ENCODE results near the gene MBD3.

Gene MBD3

DNA sequence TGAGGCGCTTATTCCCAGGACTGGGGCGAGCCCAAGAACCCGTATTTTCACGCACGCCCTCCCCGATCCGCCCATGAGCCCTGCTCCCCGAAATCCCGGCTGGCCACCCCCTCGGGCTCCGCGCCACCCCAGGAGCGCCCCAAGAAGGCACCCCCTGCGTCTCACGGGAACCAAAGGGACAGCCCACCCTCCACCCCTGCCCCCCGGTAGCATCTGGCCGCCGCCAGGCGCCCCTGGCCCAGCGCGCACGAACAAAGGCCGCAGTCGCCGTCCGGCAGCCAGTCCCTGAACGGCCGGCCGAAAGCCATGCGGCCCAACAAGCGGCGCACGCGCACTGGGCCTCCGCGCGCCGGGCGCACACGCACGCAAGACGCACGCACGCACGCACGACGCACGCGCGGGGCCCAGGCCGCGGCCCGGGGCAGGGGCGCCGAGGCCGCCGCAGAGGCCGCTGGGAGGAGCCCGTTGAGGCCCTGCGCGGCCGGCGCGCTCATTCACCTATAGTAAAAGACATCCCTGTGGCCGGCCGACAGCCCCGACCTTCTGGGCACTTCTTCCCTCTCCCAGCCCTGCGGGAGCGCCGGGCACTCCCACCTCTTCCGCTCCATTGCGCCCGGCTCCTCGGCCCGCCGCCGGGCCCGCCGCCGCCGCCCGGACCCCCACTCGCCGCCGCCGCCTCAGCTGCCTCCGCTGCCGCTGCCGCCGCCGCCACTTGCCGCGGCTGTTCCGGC, 476 bp downstream of the MBD3 start:
- FAIRE-seq = no peak

GRCh38 chr19:1591421-1592023, 1.1 kb downstream of the MBD3 start:
- FAIRE-seq = no peak

- no peak for FAIRE-seq
These were observed 1.8 kb downstream of the MBD3 start for GRCh38 chr19:1590641-1591397.

DNA sequence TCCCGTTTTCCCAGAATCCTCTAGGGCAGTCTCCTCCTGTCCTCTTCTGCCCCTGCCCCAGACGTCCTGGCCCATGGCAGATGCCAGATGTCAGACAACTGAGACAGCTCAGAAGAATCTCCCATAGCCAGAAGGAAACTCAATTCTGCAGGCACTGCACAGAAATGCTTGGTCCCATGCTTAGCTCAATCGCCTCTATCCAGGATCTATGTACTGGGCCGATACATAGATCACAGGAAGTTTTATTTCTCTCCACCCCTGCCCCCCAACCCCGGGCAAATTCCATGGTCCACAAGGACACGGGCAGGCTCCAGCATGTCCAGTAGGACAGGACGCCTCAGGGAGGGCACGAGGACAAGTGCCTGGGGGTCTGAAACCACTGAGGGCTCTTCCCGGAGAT, 4.8 kb downstream of the MBD3 start:
- no peak for FAIRE-seq

GRCh38 chr19:1585243-1585580, 7.5 kb downstream of the MBD3 start:
- no peak for FAIRE-seq

DNA sequence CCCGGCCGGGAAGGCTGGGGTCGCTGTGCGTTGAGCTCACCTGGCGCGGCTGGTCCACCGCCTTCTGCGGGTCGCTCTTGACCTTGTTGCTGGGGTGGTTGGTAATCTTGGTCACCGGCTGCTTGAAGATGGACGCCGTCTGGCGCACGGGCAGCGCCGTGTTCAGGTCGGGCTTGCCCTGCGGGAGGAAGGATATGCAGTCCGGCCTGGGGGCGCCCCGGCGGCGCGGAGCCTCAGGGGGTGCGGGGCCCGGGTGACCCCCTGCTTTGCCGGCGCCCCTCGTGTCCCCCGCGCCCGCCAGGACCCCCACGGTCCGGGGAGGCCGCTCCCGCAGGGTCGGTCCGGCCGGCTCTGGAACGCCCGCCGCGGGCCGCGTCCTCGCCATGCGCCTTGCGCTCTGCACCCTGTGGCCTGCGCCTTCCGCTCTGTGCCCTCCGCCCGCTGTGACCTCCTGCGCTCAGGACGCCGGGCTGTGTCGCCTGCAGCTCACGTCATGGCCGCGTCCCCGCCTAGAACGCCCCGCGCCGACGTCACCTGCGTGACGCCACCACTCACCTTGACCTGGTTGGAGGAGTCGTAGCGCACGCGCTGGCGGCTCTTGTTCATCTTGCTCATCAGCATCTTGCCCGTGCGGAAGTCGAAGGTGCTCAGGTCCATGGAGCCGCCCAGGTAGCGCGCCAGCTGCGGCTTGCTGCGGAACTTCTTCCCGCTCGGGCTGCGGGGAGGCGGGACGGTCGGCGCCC, 8.0 kb downstream of the MBD3 start:
- FAIRE-seq = no peak

GRCh38 chr19:1582201-1582600, 10.5 kb downstream of the MBD3 start:
- FAIRE-seq = no peak

DNA sequence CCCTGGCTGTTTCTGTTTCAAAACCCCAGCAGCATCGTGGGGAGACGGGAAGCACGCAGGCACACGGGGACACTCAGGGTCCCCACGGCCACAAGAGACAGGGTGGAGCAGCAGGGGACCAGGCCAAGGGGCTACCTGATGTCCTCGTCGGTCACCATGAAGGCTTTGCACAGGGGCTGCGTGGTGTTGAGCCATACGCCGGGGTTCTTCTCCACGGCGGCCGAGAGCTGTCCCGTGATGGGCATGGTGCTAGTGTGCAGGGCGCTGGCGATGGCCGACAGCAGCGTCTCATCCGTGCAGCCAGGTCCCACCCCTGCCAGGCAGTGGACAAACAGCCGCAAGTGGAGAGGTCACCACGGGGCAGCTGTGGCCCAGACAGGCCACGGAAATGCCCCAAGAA, 11.7 kb downstream of the MBD3 start:
- FAIRE-seq = no peak

DNA sequence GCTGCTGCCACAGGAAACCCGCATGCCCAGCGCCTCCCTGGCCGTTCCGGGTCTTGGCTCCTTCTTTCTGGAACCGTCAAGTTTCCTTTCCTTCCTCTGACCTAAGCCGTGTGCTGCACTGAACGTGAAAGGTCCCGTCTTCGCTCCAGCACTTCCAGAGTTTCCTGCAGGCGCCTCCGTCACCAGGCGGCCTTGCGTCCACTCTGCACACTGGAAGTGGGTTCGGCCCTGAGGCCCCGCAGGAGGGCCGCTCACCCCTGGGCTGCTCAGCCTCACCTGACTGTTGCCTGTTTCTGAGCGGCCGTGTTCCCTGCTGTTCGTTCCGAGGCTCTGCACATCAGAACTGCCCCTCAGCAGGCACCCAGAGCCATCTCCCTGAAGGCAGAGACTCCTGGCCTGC, 12.3 kb downstream of the MBD3 start:
- no peak for FAIRE-seq

DNA sequence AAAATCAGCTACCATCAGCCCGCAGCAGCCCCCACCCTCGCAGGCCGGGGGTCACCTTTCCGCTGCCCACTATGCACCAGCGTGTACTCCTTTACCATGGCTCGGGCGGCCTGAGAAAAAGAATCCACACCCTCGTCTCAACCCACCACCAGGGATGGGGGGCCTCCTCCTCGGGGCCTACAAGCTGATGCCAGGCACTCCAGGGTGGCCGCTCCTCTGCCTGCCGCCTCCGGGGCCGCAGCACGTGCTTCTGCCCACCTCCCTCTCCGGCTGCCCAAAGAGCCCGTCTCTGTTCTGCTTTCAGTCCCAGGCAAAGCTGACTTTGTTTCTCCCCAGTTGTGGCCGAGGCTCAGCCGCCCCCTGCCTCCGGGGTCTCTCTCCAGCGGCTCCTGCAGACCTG, 13.4 kb downstream of the MBD3 start:
- no peak for FAIRE-seq

DNA sequence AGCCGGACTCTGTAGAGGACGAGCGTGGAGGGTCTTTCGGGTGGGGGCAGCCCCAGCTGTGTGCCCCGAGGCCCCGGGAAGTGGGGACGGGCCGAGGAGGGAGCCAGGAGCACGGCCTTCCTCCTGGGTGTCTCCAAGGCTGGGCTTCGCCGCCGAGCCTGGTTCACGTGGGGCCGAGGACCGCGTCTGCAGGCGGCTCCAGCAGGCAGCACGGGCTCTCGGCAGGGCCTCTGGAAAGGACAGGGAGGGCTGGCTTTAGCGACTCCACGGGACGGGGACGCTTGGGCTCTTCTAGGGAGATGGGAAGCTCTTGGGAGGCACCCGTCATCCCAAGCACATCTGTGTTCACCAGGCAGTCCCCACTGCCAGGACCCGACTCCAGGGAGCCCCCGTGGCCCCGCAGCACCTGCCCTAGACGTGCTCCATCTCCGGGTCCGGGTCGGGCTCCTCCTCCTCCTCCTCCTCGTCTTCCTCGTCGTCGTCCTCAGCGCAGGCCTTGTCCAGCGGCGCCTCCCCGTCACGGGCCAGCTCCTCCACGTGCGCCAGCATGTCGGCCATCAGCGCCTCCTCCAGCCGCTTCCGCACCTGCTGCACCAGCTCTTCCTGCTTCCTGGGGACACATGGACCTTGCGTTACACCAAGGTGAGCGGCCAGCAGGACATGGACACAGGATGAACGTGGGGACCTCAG, 14.6 kb downstream of the MBD3 start:
- no peak for FAIRE-seq

- FAIRE-seq = no peak
These were observed 15.4 kb downstream of the MBD3 start for GRCh38 chr19:1577090-1577928.

DNA sequence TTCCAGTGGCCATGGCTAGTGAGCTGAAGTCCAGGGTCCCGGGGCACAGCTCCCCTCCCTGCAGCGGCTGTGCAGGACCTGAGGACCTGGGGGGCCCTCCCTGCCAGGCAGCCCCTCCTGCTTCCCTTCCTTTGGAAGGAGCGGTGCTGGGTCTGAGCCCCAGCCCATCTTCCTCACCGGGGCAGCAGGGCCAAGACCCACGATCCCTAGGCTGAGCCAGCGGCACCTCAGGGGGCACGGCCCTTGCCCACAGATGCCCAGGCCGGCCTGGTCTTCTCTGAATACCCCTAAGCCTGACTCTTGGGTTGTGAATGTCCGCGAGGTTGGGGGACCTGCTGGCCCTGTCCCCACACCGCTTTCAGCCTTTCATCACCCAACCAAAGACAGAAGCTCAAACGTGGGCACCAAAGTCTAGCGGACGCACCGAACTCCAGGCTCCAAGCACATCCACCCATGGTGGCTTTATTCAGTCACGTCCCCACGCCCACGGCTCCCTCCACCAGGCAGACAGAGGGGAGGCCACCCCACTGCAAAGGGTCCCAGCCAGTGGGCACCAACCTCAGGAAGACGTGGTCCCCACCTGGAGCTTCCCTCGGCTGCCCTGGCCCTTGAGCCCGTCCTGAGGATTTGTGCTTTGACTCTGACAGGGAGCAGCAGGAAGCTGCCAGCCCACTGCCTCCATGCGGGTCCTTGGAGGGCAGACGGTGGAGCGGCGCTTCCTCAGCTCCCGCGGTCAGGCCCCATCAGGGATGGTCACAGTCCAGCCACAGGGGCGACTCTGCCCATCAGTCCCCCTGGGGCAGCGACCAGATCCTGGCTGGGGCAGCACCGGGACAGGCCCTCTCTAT, 16.2 kb downstream of the MBD3 start:
- no peak for FAIRE-seq

- no peak for FAIRE-seq
These were observed 17.1 kb downstream of the MBD3 start for GRCh38 chr19:1575323-1576241.

DNA sequence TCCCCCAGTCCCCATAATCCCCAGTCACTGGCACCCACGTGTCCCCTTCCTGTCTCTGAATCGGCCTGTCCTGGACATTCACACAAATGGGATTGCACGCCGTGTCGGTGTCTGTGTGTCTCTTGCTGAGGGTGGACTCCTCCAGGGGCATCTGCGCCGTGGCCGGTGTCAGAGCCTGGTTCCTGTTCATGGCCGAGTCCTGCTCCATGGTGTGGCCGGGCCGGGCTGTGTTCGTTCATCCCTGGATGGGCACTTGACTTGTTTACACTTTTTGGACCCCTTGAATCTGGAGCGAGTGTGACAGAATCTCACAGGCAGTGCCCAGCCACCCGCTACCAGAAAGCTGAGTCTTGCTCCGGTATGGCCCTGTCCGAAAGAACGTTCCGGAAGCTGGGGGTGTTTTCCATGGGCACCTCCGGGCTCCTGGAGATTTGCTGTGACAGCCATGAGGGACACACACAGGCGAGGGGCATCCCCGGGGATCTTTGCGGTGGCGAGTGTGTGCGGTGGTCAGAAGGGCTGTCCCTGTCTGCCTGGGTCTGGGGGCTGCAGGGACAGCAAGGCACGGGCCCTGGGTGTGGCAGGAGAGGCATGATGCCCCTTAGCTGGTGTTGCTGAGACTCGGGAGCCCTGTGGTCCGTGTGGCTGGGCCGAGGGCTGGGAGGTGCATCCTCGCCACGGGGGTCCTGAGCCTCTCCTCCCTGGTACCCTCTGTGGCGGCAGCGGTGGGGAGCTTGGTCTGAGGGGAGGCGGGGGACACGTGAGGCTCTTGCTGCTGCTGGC, 18.1 kb downstream of the MBD3 start:
- no peak for FAIRE-seq

- FAIRE-seq = no peak
These were observed 19.9 kb downstream of the MBD3 start for GRCh38 chr19:1572795-1573194.

DNA sequence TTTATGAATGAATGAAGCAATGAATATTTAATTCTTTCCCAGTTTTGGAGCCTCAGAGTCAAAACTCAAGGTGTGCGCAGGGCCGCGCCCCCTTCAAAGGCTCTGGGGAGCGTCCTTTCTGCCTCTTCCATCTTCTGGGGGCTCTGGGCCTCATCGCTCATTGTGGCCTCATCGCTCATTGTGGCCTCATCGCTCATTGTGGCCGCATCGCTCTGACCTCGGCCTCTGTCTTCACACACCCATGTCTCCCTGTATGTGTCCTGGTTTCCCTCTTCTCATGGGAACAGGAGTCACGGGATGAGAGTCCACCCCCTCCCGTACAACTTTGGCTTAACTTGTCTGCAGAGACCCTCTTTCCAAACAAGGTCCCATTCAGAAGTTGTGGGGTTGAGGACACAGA, 21.3 kb downstream of the MBD3 start:
- FAIRE-seq = no peak

DNA sequence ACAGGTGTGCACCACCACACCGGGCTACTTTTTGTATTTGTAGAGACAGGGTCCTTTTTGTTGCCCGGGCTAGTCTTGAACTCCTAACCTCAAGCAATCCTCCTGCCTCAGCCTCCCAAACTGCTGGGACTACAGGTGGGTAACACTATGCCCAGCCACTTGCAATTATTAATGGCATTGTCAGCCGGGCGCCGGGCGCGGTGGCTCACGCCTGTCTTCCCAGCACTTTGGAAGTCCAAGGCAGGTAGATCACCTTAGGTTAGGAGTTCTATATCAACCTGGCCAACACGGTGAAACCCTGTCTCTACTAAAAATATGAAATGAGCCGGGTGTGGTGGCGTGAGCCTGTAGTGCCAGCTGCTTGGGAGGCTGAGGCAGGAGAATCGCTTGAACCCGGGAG, 21.8 kb downstream of the MBD3 start:
- FAIRE-seq = no peak

DNA sequence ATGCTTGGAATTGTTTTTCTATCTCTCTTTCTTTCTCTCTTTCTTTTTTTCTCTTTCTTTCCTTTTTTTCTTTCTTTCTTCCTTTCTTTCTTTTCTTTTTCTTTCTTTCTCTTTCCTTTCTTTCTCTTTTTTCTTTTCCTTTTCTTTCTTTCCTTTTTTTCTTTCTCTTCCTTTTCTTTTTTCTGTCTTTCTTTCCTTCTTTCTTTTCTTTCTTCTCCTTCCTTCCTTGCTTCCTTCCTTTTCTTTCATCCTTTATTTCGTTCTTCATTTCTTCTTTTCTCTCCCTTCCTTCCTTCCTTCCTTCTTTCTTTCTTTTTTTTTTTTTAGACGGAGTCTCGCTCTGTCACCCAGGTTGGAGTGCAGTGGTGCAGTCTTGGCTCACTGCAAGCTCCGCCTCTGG, 22.7 kb downstream of the MBD3 start:
- no peak for FAIRE-seq
